Thoracic aorta (tissue), 2 donors: ENCODE data around the gene PANX1. TPM values are rescaled to one million over a fixed set of nuclear protein-coding genes. Genes with fewer than 3 reads are reported as not detected.
"Not testable (repeated sequence)": the region's sequence is repeated elsewhere in the genome, so short reads cannot be mapped to it uniquely, and the experiment has no call there.

Source experiments
- ATAC-seq: fragments of 150-250 bp; one replicate; pipeline ENCODE4 v1.8.0; 2017; ENCODE audit warnings: low read depth; ENCODE audit not compliant: insufficient number of reproducible peaks, low FRiP score
- DNase-seq: peaks from one replicate; pipeline ENCODE4 v3.0.0-alpha.2; 2020; ENCODE audit warnings: low spot score
- H3K27ac ChIP-seq, 2 donors: fragments of 200-600 bp; sonication (generic); 1 replicate in 1 of 2; 2 replicates in 1 of 2; pipeline ENCODE4 v1.5.1; 2016; ENCODE audit warnings: mild to moderate bottlenecking in 2 of 2, moderate library complexity in 2 of 2
- H3K27me3 ChIP-seq: fragments of 200-600 bp; sonication (generic); replicated peaks from 2 replicates; pipeline ENCODE4 v1.6.0; 2016; ENCODE audit warnings: mild to moderate bottlenecking; ENCODE audit not compliant: insufficient read depth
- H3K36me3 ChIP-seq: fragments of 200-600 bp; sonication (generic); one replicate; pipeline ENCODE4 v1.5.1; 2016
- H3K4me1 ChIP-seq, 2 donors: fragments of 200-600 bp; sonication (generic); 1 replicate in 1 of 2; 2 replicates in 1 of 2; pipeline versions ENCODE4 v1.5.1 to v1.6.0; 2016; ENCODE audit warnings: low read depth in 2 of 2, mild to moderate bottlenecking in 1 of 2; ENCODE audit not compliant: control insufficient read depth in 1 of 2
- H3K4me3 ChIP-seq: fragments of 200-600 bp; sonication (generic); 2 replicates; pipeline ENCODE4 v1.5.1; 2016; ENCODE audit warnings: mild to moderate bottlenecking
- H3K9me3 ChIP-seq: fragments of 200-600 bp; sonication (generic); 2 replicates; pipeline ENCODE4 v1.5.1; 2016
- total RNA-seq, 2 donors: library from RNA; depleted of rRNA; stranded (reverse); fragments of >200 nt; gene quantifications; one replicate each; pipeline versions ENCODE4 v1.1.0 to v1.2.3, GENCODE V29; 2016
- TF ChIP-seq, protein P1 (sequence below): fragments of 200-600 bp; sonication (generic); IDR thresholded peaks from one replicate; pipeline ENCODE4 v1.5.1; 2019; ENCODE audit warnings: antibody characterized with exemption

Gene PANX1
- total RNA-seq, 2 donors from 2014 or later: 29.6 to 49.2 TPM

GRCh38 chr11:94117871-94118270, 10.8 kb upstream of the PANX1 start:
- ATAC-seq (no peak), DNase-seq (no peak)
- Histone ChIP-seq H3K4me3 (no peak overlapping the region), H3K9me3 (no peaks in the 10 kb centered on the region), H3K4me1 (peaks cover 8 to 13% of the 10 kb centered on the region in 2 donors), H3K36me3 (no peaks in the 10 kb centered on the region), H3K27me3 (no peaks in the 10 kb centered on the region), H3K27ac (no peak overlapping the region)
- TF ChIP-seq, protein P1, sequence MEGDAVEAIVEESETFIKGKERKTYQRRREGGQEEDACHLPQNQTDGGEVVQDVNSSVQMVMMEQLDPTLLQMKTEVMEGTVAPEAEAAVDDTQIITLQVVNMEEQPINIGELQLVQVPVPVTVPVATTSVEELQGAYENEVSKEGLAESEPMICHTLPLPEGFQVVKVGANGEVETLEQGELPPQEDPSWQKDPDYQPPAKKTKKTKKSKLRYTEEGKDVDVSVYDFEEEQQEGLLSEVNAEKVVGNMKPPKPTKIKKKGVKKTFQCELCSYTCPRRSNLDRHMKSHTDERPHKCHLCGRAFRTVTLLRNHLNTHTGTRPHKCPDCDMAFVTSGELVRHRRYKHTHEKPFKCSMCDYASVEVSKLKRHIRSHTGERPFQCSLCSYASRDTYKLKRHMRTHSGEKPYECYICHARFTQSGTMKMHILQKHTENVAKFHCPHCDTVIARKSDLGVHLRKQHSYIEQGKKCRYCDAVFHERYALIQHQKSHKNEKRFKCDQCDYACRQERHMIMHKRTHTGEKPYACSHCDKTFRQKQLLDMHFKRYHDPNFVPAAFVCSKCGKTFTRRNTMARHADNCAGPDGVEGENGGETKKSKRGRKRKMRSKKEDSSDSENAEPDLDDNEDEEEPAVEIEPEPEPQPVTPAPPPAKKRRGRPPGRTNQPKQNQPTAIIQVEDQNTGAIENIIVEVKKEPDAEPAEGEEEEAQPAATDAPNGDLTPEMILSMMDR: no peak

GRCh38 chr11:94119676-94120075, 9.0 kb upstream of the PANX1 start:
- H3K4me1 ChIP-seq, H3K27me3 ChIP-seq: not testable (repeated sequence)

DNA sequence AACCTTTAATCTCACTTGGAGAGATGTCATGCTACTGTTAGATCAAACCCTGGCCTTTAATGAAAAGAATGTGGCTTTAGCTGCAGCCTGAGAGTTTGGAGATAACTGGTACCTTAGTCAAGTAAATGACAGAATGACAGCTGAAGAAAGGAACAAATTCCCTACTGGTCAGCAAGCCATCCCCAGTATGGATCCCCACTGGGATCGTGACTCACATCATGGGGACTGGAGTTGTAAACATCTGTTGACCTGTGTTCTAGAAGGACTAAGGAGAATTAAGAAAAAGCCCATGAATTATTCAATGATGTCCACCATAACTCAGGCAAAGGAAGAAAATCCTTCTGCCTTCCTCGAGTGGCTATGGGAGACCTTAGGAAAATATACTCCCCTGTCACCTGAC, 8.1 kb upstream of the PANX1 start:
- H3K9me3 ChIP-seq, H3K27ac ChIP-seq, ATAC-seq, H3K4me1 ChIP-seq, DNase-seq, H3K36me3 ChIP-seq, H3K27me3 ChIP-seq, H3K4me3 ChIP-seq: not testable (repeated sequence)

More at GRCh38 chr11:94119676-94120075, 9.0 kb upstream of the PANX1 start:
- ATAC-seq, H3K27ac ChIP-seq, H3K9me3 ChIP-seq, DNase-seq, H3K4me3 ChIP-seq, H3K36me3 ChIP-seq: not testable (repeated sequence)

DNA sequence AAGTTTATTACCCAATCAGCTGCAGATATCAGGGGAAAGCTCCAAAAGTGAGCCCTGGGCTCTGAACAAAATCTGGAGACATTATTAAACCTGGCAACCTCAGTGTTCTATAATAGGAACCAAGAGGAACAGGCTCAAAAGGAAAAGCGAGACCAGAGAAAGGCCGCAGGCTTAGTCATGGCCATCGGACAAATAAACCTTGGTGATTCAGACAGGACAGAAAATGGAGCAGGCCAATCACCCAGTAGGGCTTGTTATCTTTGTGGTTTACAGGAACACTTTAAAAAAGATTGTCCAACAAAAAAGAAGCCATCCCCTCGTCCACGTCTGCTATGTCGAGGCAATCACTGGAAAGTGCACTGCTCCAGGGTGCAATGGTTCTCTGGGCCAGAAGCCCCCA, 7.7 kb upstream of the PANX1 start:
- no peak for DNase-seq
- TF ChIP-seq, protein P1: no peak
- Histone ChIP-seq H3K4me3 (no peak overlapping the region), H3K27ac (no peak overlapping the region), H3K9me3 (no peaks in the 10 kb centered on the region), H3K36me3 (no peaks in the 10 kb centered on the region), H3K4me1 (peaks cover 2 to 4% of the 10 kb centered on the region in 2 donors), H3K27me3 (no peaks in the 10 kb centered on the region)
- ATAC-seq: no peak

DNA sequence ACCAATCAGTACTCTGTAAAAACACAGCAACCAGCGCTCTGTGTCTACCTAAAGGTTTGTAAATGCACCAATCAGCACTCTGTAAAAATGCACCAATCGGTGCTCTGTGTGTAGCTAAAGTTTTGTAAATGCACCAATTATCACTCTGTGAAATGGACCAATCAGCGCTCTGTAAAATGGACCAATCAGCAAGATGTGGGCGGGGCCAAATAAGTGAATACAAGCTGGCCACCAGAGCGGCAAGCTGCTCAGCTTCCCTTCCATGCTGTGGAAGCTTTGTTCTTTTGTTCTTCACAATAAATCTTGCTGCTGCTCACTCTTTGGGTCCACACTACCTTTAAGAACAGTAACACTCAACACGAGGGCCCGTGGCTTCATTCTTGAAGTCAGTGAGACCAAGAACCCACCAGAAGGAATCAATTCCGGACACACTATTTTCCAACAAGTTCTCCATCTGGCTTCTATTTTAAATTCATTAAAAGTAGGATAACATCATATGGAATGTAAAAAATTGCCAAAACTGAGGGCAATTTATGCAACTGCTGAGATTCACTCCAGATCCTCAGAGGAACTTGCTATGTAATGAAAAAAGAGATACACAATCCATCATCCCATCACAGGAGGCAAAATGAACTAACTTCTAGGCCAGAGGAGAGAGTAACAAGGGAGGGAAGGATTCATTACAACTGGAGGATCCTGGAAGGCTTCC, 3.1 kb upstream of the PANX1 start:
- H3K9me3 ChIP-seq: no peaks in the 10 kb centered on the region
- no peak for ATAC-seq
- H3K27ac ChIP-seq: no peak overlapping the region
- TF ChIP-seq, protein P1: no peak
- H3K4me3 ChIP-seq: no peak overlapping the region
- no peaks in the 10 kb centered on the region for H3K36me3 ChIP-seq
- peaks cover 14 to 16% of the 10 kb centered on the region in 2 donors for H3K4me1 ChIP-seq
- H3K27me3 ChIP-seq: no peaks in the 10 kb centered on the region
- no peak for DNase-seq

GRCh38 chr11:94127638-94128037, 1.0 kb upstream of the PANX1 start:
- DNase-seq (no peak), ATAC-seq (no peak)
- Histone ChIP-seq H3K27ac (peak overlapping the region; percentile 91 to 92), H3K36me3 (no peaks in the 10 kb centered on the region), H3K27me3 (no peaks in the 10 kb centered on the region), H3K9me3 (no peaks in the 10 kb centered on the region), H3K4me3 (peak overlapping the region; percentile 92), H3K4me1 (peaks cover 31 to 35% of the 10 kb centered on the region in 2 donors)
- TF ChIP-seq, protein P1: no peak
